ENCODE results near the gene BTBD6.

DNA sequence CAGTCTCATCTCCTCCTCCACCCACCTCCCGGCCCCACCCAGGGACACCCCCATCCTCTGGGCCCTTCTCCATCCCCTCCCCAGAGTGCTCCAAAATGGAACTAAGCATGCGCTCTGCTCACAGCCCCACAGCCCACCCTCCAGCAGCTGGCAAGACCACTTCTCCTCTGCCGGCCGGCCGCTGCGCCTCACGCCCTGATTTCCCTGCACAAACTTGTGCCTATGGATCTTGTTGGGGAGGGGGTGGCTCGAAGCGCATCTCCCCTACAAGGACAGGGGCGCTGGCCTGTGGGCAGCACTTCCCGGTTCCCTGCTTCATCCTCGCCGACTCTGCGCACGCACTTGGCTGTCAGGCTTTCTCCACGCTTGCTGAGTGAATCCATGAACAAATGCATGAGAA lies 47.7 kb upstream of the BTBD6 start:
- TF ChIP-seq, protein P1, sequence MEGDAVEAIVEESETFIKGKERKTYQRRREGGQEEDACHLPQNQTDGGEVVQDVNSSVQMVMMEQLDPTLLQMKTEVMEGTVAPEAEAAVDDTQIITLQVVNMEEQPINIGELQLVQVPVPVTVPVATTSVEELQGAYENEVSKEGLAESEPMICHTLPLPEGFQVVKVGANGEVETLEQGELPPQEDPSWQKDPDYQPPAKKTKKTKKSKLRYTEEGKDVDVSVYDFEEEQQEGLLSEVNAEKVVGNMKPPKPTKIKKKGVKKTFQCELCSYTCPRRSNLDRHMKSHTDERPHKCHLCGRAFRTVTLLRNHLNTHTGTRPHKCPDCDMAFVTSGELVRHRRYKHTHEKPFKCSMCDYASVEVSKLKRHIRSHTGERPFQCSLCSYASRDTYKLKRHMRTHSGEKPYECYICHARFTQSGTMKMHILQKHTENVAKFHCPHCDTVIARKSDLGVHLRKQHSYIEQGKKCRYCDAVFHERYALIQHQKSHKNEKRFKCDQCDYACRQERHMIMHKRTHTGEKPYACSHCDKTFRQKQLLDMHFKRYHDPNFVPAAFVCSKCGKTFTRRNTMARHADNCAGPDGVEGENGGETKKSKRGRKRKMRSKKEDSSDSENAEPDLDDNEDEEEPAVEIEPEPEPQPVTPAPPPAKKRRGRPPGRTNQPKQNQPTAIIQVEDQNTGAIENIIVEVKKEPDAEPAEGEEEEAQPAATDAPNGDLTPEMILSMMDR (IDR thresholded peaks at IDR 0.05 in 4 of 5, conservative IDR thresholded peaks at IDR 0.05 in 1 of 5) = no peak
- TF ChIP-seq POLR2A (IDR thresholded peaks at IDR 0.05) = no peak
